GM18520 (cell line): ENCODE results near the gene RNASEH2C.
"Not testable (repeated sequence)": the region's sequence is repeated elsewhere in the genome, so short reads cannot be mapped to it uniquely, and the experiment has no call there.

Experiments
- ATAC-seq: cut with Tn5 transposase; IDR thresholded peaks from one replicate; pipeline ENCODE4 v1.9.1; 2021; ENCODE audit not compliant: unreplicated experiment

The RNASEH2C gene

GRCh38 chr11:65720211-65720934 lies at the start of gene RNASEH2C:
TSS of gene RNASEH2C (minus strand) at chr11:65720798. CDS start at chr11:65720758, 40 bp downstream.
- peak; percentile 57 for ATAC-seq

- ATAC-seq = not testable (repeated sequence)
Observed at GRCh38 chr11:65767806-65768205, 47.2 kb upstream of the RNASEH2C start.

DNA sequence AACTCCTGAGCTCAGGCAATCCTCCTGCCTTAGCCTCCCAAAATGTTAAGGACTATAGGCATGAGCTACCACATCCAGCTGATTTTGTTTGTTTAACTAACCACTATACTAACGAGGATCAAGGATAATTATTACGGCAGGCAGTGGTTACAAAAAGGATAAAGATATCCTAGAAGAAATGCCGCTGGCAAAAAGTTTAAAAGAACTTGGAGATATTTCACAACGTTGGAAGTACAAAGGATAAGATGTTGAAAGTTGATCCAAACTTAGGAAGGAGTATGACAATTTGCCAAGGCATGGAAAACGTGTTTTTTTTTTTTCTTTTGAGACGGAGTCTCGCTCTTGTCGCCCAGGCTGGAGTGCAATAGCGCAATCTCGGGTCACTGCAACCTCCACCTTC lies 46.8 kb upstream of the RNASEH2C start:
- no peak for ATAC-seq

- no peak for ATAC-seq
Observed at GRCh38 chr11:65766535-65766934, 45.9 kb upstream of the RNASEH2C start.

DNA sequence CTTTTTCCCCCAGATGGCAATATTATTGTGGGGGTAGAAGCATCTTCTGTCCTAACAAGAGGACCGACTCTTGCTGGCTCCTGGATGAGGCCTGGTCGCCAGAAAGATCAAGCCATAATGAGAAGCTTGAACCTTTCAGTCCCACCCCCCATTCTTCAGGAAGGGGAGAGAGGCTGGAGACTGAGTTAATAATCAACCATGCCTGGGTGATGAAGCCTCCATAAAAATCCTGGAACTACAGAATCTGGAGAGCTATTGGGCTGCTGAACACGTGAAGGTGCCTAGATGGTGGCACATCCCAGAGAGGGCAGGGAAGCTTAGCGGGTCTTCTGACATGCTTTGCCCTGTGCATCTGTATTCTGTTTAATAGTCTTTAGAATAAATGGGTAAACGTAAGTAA lies 43.8 kb upstream of the RNASEH2C start:
- ATAC-seq = no peak

- not testable (repeated sequence) for ATAC-seq
Observed at GRCh38 chr11:65762816-65763215, 42.2 kb upstream of the RNASEH2C start.

DNA sequence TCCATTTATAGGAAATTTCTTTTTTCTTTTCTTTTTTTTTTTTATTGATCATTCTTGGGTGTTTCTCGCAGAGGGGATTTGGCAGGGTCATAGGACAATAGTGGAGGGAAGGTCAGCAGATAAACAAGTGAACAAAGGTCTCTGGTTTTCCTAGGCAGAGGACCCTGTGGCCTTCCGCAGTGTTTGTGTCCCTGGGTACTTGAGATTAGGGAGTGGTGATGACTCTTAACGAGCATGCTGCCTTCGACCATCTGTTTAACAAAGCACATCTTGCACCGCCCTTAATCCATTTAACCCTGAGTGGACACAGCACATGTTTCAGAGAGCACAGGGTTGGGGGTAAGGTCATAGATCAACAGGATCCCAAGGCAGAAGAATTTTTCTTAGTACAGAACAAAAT lies 41.6 kb upstream of the RNASEH2C start:
- not testable (repeated sequence) for ATAC-seq

DNA sequence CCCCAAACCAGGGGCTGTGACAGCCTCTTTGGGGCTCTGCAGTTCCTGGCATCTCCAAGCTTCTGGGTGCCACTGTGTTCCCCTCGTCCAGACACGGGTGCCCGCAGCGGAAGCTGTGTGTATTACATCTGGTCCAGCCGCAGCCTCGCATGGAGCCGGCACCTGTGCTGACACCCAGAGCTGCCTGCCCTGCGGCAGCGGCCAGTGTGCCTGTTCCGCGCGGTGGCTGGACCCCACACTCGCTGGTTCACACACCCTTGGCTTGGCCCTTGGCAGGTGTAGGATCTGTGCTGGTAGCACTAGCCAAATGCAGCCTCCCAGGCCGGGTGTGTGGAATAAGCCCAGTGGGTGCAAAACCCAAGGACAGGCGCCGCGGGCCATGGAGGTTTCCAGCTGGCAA lies 24.5 kb upstream of the RNASEH2C start:
- ATAC-seq = no peak

GRCh38 chr11:65744699-65745042 lies 24.1 kb upstream of the RNASEH2C start:
- no peak for ATAC-seq

- ATAC-seq = no peak
Observed at GRCh38 chr11:65744026-65744698, 23.6 kb upstream of the RNASEH2C start.

- no peak for ATAC-seq
Observed at GRCh38 chr11:65743681-65744025, 23.1 kb upstream of the RNASEH2C start.

GRCh38 chr11:65742353-65742752 lies 21.8 kb upstream of the RNASEH2C start:
- ATAC-seq = no peak

DNA sequence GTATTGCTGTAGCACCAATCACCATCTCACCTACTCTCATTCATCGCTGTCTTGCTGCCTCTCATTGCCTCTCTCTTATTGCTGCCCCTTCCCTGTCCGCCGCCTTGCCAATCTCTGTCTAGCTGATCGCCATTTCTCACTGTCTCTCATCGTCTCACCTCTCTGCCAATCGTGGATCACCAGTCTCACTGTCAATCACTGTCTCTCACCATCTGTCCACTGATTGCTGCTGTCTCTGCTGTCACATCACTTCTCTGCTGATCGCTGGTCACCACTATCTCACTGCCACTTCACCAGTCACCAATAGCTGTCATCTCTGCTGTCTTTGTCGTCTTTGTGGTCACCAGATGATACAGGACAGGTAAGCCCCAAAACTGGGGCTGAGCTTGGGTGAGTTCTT lies 20.6 kb upstream of the RNASEH2C start:
- no peak for ATAC-seq

- ATAC-seq = no peak
Observed at GRCh38 chr11:65739022-65739421, 18.4 kb upstream of the RNASEH2C start.

DNA sequence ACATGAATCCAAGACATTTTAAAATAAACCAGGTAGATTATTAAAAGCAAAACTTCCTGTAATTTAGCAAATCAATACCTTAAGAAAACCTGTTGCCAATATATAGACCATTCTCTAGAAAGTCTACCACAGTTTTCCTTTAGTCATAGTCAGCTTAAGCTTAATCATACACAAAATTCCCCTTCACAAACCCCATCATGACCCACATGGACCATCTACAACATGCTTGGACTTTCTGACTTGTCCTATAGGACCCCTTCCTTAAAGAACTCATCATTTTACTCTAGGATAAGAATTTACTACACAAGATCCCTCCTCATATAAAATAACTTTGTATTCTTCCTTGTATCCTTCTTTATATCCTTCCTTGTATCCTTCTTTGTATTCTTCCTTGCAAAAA lies 16.2 kb upstream of the RNASEH2C start:
- ATAC-seq = no peak

- not testable (repeated sequence) for ATAC-seq
Observed at GRCh38 chr11:65735111-65735510, 14.5 kb upstream of the RNASEH2C start.

DNA sequence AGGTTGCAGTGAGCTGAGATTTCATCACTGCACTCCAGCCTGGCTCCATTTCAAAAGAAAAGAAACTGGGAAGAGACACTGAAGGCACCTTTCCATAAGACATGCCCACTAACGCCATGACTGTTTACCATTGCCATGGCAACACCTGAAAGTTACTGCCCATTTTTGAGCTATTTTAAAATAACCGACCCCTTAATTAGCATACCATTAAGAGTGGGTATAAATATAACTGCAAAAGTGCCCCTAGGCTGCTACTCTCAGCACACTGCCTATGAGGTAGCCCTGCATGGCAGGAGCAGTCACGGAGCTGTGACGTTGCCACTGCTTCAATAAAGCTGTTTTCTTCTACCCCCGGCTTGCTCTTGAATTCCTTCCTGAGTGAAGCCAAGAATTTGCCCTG lies 9.9 kb upstream of the RNASEH2C start:
- no peak for ATAC-seq

DNA sequence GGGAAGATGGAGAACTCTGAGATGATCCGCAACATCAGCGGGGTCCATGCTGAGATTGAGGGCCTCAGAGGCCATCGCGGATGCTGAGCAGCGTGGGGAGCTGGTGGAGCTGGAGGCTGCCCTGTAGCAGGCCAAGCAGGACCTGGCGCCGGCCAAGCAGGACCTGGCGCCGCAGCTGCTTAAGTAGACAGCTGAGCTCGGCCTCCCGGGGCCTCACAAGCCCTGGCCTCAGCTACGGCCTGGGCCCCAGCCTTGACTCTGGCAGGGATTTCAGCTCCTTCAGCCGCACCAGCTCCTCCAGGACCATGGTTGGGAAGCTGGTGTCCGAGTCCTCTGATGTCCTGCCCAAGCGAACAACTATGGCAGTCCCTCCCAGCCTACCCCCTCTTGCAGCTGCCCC lies 7.3 kb upstream of the RNASEH2C start:
- ATAC-seq = no peak

- no peak for ATAC-seq
Observed at GRCh38 chr11:65726660-65727059, 6.1 kb upstream of the RNASEH2C start.

GRCh38 chr11:65722261-65722660 lies 1.7 kb upstream of the RNASEH2C start:
- ATAC-seq = no peak

DNA sequence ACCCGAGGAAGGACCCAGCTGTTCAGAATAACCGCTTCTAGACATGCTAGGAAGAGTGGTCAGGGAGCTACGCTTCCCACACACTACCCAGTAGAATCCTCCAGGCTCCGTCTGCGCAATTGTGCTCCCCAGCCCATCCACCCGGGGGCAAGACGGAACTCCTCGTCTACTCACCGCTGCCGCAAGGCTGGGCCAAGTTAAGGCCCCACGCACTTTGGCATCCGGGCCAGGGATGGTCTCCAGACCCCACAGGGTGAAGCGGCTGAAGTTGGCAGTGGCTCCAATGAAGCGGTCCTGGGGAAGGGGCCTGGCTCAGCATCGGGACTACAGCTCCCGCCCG lies 757 bp downstream of the RNASEH2C start:
- ATAC-seq = no peak

- no peak for ATAC-seq
Observed at GRCh38 chr11:65718964-65719492, 1.6 kb downstream of the RNASEH2C start.

DNA sequence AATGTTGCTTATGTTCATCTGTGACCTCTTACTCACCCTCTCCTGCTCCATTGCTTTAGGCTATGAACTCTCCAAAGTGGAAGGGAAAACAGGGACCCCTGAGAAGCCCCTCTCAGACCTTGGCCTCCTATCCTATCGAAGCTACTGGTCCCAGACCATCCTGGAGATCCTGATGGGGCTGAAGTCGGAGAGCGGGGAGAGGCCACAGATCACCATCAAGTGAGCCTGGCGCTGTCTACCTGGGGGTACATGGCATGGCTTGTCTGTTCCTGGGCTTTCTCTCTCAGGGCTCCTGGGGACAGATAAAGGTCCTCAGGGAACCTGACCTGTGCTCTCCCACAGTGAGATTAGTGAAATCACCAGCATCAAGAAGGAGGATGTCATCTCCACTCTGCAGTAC lies 2.1 kb downstream of the RNASEH2C start:
- ATAC-seq = no peak
